ENCODE results near the gene DOCK2. TPM values are rescaled to one million over a fixed set of nuclear protein-coding genes. Genes with fewer than 3 reads are reported as not detected.

The DOCK2 gene
- total RNA-seq, 1 donor from 2014 or later = 108 TPM

GRCh38 chr5:170025853-170026252, 388.8 kb downstream of the DOCK2 start:
- Histone ChIP-seq H3K4me1 (no peaks in the 10 kb centered on the region), H3K9me3 (no peaks in the 10 kb centered on the region), H3K36me3 (peaks cover 19% of the 10 kb centered on the region), H3K27ac (no peak overlapping the region), H3K4me3 (no peak overlapping the region), H3K27me3 (ENCODE audit: low read depth) (no peaks in the 10 kb centered on the region)
- TF ChIP-seq, protein P1, sequence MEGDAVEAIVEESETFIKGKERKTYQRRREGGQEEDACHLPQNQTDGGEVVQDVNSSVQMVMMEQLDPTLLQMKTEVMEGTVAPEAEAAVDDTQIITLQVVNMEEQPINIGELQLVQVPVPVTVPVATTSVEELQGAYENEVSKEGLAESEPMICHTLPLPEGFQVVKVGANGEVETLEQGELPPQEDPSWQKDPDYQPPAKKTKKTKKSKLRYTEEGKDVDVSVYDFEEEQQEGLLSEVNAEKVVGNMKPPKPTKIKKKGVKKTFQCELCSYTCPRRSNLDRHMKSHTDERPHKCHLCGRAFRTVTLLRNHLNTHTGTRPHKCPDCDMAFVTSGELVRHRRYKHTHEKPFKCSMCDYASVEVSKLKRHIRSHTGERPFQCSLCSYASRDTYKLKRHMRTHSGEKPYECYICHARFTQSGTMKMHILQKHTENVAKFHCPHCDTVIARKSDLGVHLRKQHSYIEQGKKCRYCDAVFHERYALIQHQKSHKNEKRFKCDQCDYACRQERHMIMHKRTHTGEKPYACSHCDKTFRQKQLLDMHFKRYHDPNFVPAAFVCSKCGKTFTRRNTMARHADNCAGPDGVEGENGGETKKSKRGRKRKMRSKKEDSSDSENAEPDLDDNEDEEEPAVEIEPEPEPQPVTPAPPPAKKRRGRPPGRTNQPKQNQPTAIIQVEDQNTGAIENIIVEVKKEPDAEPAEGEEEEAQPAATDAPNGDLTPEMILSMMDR (IDR thresholded peaks at IDR 0.05) = no peak
- ATAC-seq (no peak), DNase-seq (no peak)
- intact Hi-C loops (cut with DNase I) = no loop called here

- Histone ChIP-seq H3K4me3 (no peak overlapping the region), H3K36me3 (peaks cover 18% of the 10 kb centered on the region), H3K4me1 (no peaks in the 10 kb centered on the region), H3K27ac (no peak overlapping the region), H3K27me3 (ENCODE audit: low read depth) (no peaks in the 10 kb centered on the region), H3K9me3 (no peaks in the 10 kb centered on the region)
- DNase-seq = no peak
- TF ChIP-seq, protein P1 (IDR thresholded peaks at IDR 0.05) = no peak
- intact Hi-C loops (cut with DNase I) = no loop called here
- ATAC-seq = no peak
These were observed 391.0 kb downstream of the DOCK2 start for GRCh38 chr5:170028124-170028523.

DNA sequence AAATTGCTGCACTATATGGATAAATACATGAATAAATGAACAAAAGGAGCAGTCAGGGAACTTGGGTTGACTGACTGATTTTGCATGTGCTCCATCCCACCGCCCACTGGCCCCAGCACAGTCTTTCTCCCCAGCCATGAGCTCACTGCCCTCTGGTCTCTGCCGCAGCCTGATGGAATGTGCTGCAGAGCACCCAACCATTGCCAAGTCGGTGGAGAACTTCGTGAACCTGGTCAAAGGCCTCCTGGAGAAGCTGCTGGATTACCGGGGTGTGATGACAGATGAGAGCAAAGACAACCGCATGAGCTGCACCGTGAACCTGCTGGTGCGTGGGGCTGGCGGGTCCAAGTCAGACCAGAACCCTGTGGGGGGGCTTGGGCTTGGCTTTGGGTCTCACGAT, 397.2 kb downstream of the DOCK2 start:
- Histone ChIP-seq H3K4me1 (no peaks in the 10 kb centered on the region), H3K36me3 (peaks cover 5% of the 10 kb centered on the region), H3K4me3 (no peak overlapping the region), H3K27me3 (ENCODE audit: low read depth) (no peaks in the 10 kb centered on the region), H3K27ac (no peak overlapping the region), H3K9me3 (no peaks in the 10 kb centered on the region)
- intact Hi-C loops (cut with DNase I) = no loop called here
- DNase-seq = no peak
- ATAC-seq = no peak
- TF ChIP-seq, protein P1 (IDR thresholded peaks at IDR 0.05) = no peak

GRCh38 chr5:170038241-170038640, 401.2 kb downstream of the DOCK2 start:
- H3K4me1 ChIP-seq = no peaks in the 10 kb centered on the region
- H3K27ac ChIP-seq = no peak overlapping the region
- DNase-seq (no peak), ATAC-seq (no peak)
- peaks cover 29% of the 10 kb centered on the region for H3K36me3 ChIP-seq
- no peak overlapping the region for H3K4me3 ChIP-seq
- TF ChIP-seq, protein P1 (IDR thresholded peaks at IDR 0.05) = no peak
- intact Hi-C loops (cut with DNase I) = no loop called here
- H3K9me3 ChIP-seq = no peaks in the 10 kb centered on the region
- no peaks in the 10 kb centered on the region for H3K27me3 ChIP-seq (ENCODE audit: low read depth)

GRCh38 chr5:170039830-170040229, 402.8 kb downstream of the DOCK2 start:
- no peak for ATAC-seq
- no peaks in the 10 kb centered on the region for H3K4me1 ChIP-seq
- H3K27me3 ChIP-seq (ENCODE audit: low read depth) = no peaks in the 10 kb centered on the region
- no peak overlapping the region for H3K27ac ChIP-seq
- TF ChIP-seq, protein P1 (IDR thresholded peaks at IDR 0.05) = no peak
- intact Hi-C loops (cut with DNase I) = no loop called here
- DNase-seq = no peak
- H3K9me3 ChIP-seq = no peaks in the 10 kb centered on the region
- H3K36me3 ChIP-seq = peaks cover 29% of the 10 kb centered on the region
- H3K4me3 ChIP-seq = no peak overlapping the region

DNA sequence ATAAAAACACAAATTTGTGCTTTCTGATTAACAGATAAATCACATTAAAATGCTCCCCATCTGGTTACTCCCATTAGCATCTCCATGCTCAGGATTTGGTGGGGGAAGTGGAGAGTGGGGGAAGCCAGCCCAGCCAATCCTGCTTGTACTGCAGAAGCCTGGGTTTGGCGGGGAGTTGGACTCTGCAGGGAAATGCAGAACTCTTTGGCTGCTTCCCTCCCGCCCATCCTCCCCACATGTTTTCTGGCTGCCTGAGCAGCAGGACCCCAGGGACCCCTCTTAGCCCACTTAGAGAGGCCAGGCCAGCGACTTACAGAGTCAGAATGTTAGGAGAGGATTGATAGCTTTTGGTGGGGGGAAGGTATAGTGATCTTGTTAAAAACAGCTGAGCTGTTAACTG, 409.2 kb downstream of the DOCK2 start:
- Histone ChIP-seq H3K36me3 (peaks cover 53% of the 10 kb centered on the region), H3K4me1 (no peaks in the 10 kb centered on the region), H3K4me3 (no peak overlapping the region), H3K27me3 (ENCODE audit: low read depth) (no peaks in the 10 kb centered on the region), H3K9me3 (no peaks in the 10 kb centered on the region), H3K27ac (no peak overlapping the region)
- intact Hi-C loops (cut with DNase I) = no loop called here
- no peak for ATAC-seq
- TF ChIP-seq, protein P1 (IDR thresholded peaks at IDR 0.05) = no peak
- no peak for DNase-seq
